HG02759 (cell line): ENCODE measurements around the gene S100A3.

Source experiments
- ATAC-seq: cut with Tn5 transposase; IDR thresholded peaks from one replicate; pipeline ENCODE4 v1.9.1; 2021; ENCODE audit warnings: mild to moderate bottlenecking, moderate library complexity; ENCODE audit not compliant: unreplicated experiment

S100A3 gene

DNA sequence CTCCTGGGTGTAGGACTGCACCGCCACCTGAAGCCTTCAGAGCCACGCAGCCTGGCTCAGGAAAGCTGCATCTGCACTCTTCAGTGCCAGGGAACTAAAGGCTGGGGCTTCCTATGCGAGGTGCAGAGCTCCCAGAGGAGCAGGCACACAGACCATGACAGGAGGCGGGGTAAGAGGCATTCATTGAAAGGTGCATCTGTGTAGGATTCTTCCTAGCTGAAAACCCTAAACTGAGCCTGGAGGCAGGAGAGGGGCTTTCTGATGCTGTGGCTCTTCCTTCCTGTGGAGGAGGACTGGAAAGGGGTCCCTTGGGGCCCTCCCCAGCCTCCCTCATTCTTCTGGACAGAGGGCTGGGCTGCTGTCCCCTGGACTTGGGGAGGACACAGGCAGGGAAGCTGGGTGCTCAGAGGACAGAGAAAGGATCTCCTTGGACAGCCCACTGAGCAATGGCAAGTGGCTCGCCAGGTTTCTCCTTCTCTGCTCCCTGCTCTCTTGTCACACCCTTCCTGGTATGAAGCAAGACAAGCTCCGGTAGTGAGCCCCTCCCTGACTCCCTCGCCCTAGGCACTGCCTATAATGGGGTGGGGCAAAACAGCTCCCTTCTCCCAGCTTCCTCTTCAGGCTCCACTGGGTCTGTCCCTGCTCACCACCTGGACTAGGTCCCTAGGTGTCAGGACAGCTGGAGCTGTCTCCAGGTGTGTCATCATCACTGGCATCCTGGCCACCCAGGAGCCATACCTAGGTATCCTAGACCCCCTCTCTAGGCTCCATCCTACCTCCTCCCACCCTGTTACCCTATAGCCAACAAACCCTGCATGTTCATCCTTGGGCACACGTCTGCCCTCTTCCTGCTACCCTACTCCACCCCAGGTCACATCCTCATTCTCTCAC is 33.3 kb downstream of the S100A3 start:
- ATAC-seq, result no peak

DNA sequence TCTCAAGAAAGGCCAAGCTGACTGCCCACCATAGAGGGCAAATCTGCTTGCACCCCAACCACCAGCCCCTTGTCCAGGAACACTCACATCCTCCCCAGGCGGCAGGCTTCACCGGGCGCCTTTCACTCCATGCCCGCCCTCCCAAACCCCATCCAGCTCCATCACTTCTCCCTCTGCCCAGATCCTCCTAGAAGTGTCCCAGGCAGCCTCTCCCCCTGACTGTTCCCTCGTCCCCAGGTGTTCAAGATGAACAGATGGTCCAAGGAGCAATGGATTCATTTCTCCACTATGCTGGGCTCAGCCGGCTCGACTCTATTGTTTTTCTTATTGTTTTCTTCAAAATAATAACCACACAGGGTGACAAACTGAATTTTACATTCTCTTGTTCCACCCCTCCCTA is 35.4 kb downstream of the S100A3 start:
- no peak for ATAC-seq

DNA sequence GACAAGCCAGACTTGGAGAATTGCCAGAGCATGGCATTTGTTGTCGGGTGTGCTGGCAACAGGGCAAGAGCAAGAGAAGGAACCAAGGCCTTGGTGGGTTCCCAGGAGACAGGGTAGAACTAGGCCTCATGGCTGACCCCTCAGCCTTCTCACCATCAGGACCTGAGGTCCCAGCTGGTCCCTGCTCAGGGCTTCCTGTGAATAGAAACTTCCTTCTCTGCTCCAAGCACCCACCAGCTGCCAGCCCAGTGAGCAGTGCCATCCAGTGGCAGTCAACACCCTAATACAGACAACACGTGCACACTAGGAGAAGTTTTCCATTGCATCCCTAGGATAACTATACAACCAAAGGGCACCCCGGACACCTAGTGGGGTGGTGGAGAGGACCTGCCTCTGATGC is 36.0 kb downstream of the S100A3 start:
- no peak for ATAC-seq

DNA sequence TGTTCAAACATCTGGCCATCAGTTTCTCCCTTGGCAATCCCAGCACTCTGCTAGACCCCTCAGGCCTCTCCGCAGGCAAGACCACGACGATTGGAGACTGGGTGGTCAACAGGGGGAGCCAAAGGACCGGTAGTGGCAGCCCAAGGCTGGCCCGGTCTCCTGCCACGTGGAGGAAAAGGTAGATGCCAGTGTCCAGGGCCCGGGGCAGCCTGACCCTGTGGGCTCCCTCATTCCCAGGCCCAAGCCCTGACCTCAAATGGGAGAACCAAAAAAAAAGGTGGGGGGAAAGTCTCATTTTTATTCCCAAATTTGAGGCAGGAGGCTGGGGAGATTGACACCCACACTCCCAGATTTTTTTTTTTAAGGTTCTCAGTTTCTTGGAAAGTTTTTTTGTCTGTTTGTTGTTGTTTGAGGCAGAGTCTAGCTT is 38.1 kb downstream of the S100A3 start:
- peak; percentile 55 for ATAC-seq

DNA sequence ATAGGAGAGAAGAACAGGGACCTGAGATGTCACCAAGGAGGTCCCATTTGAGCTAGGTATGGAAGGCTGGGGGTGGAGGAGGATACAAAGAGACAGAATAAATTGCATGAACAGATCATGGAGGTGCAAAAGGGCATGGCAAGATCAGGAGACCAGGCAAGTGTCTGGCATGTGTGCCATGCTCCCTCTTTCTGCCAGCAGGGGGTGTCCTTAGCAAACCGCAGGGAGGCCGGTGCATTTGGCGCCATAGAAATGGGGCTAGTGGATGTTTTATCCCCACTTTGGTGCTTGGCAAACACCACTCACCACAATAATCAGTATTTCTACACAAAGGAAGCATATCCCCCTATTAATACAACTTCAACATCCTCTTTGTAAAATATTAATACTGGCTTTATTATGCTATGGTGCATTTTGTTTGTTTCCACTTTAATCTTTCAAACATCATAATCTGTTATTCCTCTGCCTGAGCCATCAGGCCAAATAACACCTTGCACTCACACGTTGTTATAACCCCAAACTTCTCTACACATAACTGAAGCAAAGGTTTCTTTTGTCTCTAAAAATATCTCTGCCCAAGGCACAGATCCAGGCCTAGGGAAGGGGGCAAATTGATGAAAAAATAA is 39.2 kb downstream of the S100A3 start:
- ATAC-seq, result no peak

DNA sequence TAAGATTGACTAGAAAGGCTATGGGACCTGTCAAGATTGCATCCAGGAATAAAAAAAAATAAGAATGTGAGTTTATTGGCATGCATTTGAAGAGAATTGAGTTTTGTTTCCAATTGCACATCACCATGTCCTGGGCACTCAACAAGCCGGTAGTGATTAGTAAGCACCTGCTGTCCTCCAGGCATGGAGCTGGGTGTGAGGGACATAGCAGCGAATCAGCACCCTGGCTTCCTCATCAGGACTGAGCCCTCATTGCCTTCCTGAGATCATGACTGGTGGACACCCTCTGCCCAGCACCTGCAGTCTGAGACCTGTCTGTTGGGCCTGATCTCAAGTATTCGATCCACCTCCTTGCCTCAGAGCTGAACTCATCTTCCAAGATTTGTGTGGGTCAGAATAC is 40.0 kb downstream of the S100A3 start:
- ATAC-seq, result no peak

DNA sequence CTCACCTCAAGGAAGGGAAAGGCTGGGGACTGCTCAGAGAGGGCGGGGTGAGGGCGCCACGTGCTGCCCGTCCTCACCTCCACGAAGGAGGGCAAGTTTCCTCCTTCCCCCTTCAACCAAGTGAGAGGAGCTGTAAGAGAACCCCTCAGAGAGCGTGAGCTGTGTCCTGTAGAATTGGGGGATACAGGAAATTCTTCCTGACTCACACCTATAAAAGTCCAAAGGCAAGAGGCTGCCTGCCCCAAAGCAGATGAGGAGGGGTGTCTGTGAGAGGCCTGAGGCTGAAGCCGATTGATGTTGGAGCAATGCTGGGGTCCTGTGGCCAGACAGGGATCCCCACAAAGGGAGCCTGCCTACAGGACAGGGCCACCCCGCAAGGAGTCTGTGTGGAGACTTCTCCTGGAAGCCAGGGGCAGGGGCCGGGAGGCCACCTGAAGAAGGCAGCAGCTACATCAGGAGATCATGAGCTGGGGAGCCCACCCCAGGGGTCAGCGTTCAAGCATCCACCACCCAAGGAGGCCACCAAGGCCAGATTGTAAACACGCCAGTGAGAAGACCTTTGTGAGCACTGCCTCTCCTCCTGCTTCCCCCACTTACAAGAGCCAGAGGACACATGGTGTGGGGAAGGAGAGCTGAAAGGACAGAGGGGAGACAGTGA is 41.0 kb downstream of the S100A3 start:
- no peak for ATAC-seq

DNA sequence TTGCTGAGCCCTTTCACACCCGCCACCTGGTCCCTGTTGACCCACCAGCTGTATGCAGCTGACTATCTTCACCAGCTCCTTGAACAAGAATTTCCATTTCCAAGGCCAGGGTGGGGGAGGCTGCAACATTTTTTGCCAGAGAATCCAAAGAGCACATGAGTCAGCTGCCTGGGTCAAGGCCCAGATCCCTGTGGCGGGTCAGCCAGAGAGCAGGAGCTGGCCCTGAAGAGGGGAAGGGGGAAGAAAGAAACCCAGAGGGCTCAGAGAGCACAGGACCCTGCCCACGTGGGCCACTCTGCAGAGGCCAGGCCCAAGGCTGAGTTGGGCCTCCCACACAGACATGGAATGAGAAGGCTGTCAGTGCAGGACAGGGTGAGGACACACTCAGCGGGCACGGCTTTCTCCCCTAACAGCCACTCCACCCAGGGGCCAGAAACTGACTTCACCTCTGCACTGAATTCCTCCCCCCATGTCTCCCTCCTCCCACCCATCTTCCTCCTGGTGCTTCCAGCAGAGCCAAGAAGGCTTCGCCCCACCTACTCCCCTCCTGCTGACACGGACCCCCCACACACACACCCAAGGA is 42.1 kb downstream of the S100A3 start:
- no peak for ATAC-seq

DNA sequence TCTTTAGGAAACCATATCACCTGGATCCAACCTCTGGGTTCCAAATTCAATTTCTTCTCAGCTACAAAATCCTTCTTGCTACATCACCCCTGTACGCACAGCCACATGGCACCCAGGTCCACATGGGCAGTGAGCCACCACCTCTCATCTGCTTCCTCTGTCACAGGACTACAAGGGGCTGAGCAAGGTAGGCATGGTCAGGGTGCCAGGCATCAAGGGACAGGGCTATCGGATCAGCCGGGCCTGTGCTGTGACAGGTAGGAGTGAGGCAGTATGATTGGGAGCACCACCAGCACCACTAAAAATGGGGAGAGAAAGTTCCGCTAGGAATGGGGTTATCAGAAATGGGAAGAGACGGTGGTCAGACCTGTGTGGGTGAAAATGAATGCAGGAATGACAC is 42.7 kb downstream of the S100A3 start:
- ATAC-seq, result no peak

DNA sequence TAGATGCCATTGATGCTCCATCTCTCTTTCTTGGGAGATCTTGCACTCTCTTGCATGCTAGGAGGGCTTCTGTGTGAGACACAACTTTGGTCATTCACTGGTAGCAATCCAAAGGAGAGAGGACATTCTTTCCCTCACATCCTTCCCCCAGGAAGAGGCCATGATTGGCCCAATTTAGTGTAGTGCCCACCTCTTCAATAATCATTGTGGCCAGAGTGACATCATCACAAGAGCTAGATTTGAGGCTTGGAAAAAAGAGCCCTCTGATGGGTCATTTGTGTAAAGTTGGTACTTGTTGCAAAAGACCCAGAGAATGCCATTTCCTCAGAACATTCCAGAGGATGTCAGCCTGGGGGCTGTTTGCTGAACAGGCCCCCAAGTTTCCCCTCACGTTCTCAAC is 43.5 kb downstream of the S100A3 start:
- no peak for ATAC-seq

DNA sequence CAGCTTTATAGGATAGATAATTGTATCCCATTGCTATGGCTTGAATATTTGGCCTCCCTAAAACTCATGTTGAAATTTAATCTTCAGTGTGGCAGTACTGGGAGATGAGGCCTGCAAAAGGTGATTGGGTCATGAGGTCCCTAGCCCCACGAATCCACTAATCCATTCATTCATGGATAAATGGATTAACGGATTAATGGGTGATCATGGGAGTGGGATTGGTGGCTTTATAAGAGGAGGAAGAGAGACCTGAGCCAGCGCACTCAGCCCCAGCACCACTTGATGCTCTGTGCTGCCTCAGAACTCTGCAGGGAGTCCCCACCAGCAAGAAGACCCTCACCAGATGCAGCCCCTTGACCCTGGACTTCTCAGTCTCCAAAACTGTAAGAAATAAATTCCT is 45.3 kb downstream of the S100A3 start:
- ATAC-seq, result no peak

DNA sequence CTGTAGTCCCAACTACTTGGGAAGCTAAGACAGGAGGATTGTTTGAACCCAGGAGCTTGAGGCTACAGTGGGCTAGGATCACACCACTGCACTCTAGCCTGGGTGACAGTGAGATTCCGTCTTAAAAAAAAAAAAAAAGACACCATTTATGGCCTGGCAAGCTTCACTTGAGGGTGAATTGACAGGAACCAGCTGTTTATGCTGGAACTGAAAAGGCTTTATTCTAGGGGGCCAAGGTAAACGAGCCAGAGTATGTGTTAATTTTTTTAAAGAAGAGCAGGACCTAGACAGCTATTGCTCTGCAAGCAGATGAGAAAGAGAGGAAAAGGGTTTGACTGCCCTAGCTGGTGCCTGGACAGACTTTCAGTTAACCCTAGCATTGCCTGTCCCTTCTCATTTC is 50.3 kb downstream of the S100A3 start:
- no peak for ATAC-seq
